Hypothalamus (tissue), 51 donors: ENCODE results near the gene DGAT2.

Source experiments
- DNase-seq, 51 donors: peaks; one replicate each; lab custom pipeline; 2025; lab: John Stamatoyannopoulos, UW

Gene DGAT2

DNA sequence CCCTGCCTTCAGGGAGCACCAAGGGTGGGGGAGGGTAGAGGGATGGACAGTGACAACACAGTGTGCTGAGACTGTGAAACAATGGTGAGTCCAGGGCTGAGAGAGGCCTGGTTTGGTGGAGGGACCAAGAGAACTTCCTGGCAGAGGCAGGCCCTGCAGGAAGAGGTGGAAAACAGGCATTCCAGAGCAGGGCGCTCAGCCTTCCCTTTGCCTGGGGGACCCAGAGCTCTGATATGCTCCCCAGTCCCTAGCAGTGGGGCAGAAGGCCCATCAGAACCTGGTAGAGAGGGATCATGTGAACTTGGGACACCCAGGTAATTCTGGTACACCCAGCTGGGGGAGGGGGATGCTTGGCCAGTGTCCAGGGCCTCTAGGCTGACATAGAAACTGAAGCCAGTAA is 29.2 kb downstream of the DGAT2 start:
- DNase-seq: no peak

DNA sequence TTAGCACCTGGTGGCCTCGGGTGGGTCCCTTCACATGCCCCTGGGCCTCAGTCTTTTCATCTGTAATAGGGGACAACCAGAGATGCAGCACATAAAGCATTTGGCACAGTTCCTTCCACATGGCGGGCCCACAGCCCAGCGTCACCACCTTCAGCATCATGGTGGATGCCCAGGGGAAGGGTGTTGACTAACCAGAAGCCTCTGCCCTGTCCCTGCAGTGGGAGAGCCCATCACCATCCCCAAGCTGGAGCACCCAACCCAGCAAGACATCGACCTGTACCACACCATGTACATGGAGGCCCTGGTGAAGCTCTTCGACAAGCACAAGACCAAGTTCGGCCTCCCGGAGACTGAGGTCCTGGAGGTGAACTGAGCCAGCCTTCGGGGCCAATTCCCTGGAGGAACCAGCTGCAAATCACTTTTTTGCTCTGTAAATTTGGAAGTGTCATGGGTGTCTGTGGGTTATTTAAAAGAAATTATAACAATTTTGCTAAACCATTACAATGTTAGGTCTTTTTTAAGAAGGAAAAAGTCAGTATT is 31.6 kb downstream of the DGAT2 start:
- no peak for DNase-seq

DNA sequence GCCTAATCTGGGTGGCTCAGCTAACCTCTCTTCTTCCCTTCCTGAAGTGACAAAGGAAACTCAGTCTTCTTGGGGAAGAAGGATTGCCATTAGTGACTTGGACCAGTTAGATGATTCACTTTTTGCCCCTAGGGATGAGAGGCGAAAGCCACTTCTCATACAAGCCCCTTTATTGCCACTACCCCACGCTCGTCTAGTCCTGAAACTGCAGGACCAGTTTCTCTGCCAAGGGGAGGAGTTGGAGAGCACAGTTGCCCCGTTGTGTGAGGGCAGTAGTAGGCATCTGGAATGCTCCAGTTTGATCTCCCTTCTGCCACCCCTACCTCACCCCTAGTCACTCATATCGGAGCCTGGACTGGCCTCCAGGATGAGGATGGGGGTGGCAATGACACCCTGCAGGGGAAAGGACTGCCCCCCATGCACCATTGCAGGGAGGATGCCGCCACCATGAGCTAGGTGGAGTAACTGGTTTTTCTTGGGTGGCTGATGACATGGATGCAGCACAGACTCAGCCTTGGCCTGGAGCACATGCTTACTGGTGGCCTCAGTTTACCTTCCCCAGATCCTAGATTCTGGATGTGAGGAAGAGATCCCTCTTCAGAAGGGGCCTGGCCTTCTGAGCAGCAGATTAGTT is 32.3 kb downstream of the DGAT2 start:
- peak in 8 of 51 donors; percentile 10 to 34 (median 16) for DNase-seq

DNA sequence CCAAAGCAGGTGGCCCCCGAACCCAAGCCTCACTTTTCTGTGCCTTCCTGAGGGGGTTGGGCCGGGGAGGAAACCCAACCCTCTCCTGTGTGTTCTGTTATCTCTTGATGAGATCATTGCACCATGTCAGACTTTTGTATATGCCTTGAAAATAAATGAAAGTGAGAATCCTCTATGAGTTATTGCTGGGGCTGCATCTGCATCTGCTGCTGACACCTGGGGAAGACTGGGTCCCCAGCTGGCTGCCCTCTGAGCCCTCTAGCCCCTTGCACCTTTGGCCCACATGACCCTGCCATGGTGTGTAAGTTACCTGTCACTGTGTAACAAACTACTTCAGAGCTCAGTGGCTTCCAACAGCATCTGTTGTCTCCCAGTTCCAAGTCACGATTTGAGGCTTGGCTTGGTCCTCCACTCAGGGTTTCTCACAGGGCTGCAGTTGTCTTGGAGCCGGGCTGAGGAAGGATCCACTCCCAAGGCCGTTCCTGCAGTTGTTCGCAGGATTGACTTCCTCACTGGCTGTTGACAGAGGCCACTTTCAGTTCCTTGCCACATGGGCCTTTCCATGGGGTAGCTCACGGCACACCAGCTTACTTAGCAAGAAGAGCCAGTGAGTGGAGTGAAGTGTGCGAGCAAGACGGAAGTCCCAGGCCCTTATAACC is 32.9 kb downstream of the DGAT2 start:
- DNase-seq: peak in 9 of 51 donors; percentile 4 to 32 (median 18)

DNA sequence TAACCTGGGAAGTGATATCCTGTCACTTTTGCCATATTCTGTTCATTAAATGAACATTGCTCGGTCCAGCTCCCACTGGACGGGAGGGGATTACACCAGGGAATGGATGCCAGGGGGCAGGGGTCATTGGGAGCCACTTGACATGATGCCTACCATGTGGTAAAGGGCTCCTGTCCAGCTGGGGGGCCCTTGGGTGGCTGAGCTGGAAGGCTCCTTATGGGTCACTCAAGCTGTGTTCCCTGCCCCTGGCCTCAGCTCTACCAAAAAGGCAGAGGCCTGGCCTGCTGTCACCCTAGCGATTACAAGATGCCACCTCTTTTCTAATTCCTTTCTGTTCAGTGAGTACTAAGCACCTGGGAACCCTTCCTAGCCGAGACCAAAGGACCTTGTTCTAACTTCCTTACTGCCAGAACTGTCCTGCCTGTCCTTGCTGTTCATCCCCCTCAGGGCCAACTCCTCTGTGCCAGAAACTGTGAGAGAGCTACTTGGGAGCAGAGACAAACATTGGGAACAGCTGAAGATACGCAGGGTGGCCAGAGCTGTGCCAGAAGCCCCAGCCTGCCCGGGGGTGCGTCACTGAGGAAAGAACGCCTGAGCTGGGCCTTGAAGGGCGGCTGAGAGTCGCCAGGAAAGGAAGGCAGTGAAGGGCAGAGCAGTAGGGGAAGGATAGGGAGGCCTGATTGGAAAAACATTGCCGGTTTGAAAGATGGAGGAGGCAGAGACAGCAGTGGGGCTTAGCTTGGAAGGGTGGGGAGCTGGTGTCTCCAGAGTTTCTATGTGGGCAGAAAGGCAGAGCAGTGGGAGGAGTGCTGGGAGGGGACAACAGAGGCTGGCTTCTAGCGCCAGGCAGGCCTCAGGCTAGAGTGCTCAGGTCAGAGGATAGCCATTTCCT is 33.7 kb downstream of the DGAT2 start:
- DNase-seq: no peak

DNA sequence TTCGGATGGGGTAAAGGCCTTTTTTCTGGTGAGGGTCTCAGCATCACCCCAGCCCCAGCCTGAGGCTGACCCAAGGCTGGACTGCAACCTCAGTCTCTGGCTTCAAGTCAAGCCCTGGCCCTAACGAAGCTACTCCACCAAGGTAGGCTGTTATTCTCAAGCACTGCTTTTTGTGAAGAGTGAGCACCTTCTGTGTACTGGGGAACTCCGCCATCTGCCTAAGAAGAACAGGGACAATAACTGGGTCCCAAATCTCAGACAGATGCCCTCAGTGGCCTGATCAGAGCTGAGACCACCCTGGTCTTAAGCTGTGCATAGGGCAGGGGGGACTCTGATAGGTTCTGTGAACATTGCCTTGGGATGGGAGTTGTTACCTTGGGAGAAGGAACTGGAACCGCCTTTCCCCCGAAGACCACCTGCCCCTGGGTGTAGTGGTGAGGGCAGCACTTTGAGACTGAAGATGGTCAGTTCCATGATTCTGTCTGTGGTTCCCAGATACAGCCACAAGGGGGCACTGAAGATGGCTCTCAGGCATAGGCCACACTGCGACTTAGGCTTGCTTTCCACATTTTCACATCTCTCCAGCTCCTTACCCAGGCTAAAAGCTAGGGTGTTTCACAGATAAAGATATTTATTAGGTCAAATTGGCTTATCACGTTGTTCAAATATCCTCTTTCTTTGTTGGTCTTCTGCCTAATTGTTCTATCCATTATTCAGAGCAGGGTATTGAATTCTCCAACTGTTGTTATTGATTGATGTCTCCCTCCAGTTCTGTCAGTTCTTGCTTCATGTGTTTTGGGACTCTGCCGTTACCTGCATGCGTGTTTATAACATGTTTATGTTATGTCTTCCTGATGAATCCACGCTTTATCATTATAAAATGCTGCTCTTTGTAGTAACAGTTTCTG is 34.6 kb downstream of the DGAT2 start:
- DNase-seq: peak in 44 of 51 donors; percentile 10 to 91 (median 48)

DNA sequence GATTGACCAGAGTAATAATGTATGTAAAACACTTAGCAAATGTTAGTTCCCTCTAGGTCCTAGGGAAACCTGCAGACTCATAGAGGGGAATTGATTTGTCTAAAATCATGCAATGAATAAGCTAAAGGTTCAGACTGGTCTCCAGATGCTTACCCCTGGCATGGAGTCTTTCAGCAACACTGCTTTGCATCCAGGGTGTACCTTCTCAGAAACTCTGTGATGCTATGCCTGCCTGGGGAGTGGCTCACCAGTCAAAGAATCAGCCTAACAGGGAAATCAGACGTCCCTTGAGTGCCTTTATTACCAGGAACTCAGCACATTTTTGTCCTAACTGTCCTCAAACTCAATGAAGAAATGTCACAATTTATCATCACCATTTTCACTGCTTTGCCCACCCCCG is 40.5 kb downstream of the DGAT2 start:
- no peak for DNase-seq

DNA sequence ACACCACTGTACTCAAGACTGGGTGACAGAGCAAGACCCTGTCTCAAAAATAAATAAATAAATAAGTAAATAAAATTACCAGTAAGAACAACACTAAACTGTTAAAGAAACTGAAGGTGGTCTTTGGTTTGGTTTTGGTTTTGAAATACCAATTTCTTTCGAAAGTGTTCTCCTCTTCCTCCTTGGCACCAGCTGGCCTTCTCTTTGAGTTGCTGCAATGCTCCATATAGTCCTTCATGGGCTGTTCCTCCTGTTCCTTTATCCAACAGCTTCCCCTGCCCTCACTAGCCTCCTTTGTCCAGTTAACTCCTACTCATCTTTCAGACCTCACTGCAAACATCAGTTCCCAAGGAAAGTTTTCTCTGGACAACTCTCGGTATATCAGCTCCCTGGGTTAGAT is 41.4 kb downstream of the DGAT2 start:
- DNase-seq: no peak

DNA sequence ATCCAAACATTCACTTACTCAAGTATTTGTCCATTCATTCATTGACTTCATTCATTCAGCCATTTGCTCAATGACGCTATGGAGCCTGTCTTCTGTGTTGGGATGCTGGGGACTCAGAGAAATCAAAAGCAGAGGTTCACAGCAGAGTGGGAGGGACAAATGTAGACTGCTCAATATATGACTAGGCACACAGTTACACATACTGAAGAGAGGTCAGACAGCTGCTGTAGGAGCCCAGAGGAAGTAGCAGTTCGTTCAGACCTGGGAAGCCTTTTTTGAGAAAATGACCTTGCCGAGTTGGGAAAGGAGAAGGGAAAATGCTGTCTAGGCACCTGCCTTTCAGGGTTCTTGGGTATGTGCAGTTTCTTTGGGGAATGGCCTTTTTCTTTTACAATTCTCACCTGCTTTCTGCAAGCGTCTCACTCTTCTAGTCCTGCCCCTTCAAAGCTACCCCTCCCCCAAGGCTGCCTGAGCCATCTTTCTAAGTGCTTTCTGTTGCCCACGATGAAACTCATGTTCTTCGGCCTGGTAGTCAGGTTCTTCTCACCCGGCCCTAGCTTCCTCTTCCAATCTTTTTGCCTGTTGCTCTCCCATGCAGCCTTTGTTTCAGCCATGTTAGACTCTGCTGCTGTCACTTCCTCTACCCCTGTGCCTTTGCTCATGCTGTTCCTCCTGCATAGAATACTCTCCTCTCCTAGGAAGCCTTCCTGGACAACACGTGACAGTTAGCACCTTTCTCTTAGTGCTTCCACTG is 42.2 kb downstream of the DGAT2 start:
- DNase-seq: no peak

DNA sequence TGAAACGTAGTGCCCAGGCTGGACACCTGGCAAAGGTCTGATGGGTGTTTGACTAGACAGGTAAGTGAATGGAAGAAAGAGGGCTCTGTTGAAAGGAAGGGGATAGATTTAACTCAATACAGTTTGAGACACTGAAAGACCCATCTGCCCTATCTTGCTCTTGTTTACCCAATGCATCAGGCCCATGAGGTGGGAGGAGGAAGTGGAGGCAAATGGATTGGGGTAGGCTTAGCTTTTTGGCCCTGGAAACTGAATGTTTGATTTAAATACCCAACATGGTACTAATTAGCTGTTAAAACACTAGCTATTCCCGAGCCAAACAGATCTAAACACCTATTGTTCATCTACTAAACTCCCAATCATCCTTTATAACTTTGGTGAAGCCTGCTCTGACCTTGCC is 42.9 kb downstream of the DGAT2 start:
- DNase-seq: no peak

DNA sequence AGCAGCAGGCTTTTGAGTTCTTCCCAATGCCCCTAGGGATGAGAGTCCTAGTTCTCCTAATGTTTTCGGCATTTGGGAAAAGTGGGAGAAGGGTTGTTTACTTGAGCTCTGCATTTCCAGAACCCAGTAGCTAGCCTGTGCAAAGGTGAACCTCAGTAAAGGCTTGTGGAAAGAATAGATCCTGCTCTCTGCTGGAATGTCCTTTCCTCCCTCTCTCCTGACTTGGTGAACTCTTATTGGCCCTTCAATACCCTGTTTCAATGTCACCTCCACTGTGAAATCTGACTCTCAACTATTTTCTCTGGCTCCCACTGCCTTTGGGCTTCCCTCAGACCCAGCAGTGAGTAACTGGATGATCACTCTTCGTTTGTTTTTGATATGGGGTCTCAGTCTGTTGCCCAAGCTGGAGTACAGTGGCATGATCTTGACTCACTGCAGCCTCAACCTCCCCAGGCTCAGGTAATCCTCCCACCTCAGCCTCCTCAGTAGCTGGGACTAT is 44.0 kb downstream of the DGAT2 start:
- DNase-seq: no peak

DNA sequence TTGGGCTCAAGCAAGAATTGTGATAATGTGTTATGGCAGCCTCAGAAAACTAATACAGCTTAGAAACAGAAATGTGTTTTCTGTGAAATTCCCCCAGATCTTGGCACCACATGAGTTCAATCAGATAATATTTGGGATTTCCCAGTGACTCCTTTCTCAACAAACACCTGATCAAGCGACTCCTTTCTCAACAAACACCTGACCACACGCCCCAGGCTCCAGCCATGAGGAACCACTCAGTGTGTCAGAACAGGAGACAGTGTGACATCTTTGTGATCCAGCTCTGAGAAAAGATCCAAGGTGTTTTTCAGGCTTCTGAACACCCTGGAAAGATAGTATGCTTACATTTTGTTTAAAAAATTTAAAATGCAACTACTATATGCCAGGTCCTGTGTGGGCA is 44.5 kb downstream of the DGAT2 start:
- no peak for DNase-seq

DNA sequence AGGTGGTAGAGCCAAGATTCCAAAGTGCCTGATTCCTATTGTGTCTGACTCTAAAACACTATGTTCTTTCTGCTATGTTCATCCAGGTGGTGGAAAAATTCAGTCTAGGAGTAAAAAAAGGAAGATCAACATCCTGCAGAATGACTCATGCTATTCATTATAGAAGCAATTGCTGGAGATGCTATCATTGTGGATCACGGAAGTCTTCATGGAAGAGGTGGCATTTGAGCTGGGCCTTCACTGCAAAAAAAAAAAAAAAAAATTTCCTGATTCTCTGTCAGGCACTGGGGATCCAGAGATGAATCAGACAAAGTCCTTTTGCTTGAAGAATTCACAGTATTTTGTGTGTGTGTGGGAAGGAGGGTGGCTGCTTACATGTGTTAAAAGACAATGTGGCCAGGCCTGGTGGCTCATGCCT is 45.1 kb downstream of the DGAT2 start:
- DNase-seq: no peak

DNA sequence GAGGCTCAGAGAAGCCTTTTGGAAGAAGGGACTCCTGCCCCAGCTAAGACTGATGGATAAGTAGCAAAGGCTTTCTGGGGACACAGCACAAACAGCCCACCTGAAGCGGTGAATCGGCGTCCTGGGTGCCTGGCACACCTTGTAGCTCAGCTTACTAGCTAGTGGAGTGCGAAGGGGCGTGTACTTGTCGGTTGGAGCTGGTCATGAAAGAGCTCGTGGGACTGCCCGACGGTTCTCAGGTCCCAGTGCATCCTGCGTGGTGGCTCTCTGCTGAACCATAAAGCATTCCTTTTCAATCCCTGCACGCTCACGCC is 45.7 kb downstream of the DGAT2 start:
- no peak for DNase-seq

DNA sequence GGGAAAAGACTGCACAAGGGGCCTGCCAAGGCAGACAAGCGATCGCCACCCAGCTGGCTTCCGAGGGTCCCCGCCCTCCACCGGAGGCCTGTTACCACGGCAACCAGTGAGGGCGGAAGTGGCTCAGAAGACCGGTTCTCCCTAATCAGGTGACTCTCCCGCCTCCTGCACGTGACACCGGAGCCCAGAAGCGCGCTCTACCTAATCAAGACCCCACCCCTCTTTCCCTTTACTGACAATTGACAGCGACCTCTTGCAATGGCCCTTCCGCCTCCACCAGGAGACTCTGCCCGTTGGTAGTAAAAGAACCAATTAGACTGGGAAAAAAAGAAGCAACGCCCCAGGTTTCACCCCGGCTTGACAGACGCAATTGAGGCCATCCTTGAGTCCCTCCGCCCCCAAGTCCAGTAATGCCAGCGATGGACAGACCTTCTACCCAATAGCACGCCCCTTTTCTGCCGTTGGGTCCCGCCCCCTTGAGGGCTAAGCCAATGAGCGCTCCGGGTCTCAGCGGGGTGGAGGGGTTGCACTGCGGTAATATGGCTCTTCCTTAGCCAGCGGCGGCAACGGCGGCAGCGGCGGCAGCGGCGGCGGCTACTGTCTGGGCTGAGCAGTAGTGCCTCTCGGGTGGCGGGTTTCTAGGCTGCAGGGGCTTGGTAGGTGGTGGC is 46.2 kb downstream of the DGAT2 start, which contains the start of gene UVRAG:
Gene UVRAG, plus strand, starts transcription at position 534 of the 668 bp plus-strand sequence. CDS start 198 bp downstream, outside the sequence.
- peak; percentile 89 to 100 (median 100) for DNase-seq

DNA sequence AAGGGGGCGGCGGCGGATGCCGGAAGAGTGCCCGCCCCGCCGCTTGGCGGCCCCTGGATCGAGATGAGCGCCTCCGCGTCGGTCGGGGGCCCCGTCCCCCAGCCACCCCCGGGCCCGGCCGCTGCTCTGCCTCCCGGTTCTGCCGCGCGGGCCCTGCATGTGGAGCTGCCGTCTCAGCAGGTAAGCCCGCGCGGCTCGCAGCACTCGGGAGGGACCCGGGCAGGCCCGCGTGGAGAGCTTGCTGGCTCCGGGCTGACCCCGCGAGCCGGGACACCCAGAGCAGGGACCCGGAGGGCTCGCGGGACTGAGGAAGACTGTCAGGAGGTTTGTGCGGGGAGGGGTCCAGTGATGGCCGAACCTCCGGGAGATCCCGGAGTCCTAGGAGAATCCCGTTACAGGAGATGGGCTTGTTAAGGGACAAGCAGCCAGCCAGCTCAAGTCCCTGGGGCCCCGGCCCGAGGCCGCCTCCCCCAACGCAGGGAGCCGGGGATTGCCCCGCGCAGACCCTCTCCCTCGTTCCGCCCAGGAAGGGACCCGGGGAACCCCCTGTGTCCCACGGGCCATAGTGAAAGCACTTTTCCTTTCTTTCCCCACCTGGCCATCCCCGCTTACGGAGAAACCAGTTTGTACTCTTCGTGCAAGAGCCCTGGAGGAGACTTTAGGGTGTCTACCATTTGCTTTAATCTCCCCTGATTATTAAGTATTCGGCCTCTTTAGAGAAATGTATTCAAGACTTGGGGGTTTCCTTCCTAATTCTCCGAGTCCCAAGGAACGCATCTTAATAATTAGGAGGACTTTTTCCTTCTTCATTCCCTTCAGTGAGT is 47.0 kb downstream of the DGAT2 start:
- DNase-seq: peak in 7 of 51 donors; percentile 43 to 70 (median 61)

DNA sequence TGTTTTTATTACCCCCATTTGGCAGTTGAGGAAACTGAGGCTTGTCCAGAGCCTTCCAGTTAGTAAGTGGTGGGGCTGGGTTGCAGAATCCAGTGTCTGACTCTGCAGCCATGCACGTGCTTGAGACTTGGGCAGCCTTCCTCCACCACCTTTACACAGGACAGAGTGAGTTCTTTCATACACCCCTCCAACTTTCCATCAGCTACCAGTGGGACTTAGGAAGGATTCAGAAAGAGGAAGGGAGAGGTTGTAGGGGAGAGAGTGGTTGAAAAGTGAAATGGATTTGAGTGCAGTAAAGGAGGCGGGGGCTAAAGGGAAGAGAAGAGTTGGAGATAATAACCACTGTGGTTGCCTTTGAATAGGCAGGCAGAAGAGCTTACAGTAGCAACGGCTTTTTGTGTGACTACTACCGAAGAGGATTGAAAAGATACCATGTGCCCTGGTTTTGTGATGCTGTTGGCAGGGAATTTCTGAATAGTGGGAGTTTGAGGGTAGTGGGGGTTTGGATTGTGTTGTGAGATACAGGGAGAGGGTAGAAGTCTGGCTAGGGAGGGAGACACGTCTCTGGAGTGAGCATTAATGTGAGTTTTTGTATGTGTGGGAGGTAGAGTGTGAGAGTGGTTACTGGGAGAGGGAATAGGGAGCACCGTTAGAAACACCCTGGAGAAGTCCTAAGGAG is 48.1 kb downstream of the DGAT2 start:
- peak in 1 of 51 donors; percentile 34 for DNase-seq
